ENCODE measurements around the gene ITPR2.

ITPR2 gene

DNA sequence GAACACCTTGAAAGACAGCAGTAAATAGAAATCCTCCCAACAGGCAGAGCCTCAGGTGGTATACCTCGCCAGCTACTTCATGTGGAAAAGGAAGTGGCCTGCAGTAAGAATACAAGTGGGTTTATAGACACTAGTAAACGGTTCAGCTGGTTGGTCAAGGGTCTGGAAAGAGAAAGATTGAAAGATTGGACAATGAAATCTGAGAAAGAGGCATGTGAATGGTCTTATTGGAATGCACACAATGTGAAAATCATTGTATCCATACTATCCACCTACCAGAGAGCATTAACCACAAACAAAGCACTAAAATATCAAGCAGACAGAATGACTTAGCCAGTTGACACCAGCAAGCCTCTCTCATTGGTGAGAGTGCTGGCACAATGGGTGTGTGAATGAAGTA, 539.4 kb downstream of the ITPR2 start:
- DNase-seq (ENCODE audit: low read depth), result no peak

DNA sequence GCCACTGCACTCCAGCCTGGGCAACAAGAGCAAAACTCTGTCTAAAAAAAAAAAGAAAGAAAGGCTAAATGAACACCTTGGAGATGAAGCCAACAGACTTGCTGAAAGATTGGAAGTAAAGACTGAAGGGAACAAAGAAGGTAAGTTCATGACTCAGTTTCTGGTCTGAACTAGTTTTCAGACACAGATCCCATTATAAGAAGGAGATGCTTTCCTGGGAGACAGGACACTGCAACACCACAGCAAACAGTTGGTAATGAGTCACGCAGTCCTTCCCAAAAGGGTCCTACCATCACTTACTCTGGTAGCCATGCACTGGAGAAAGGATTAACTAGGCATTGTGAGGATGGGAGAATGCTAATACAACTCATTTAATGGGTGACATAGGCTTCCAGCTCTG, 540.4 kb downstream of the ITPR2 start:
- DNase-seq (ENCODE audit: low read depth), result no peak

DNA sequence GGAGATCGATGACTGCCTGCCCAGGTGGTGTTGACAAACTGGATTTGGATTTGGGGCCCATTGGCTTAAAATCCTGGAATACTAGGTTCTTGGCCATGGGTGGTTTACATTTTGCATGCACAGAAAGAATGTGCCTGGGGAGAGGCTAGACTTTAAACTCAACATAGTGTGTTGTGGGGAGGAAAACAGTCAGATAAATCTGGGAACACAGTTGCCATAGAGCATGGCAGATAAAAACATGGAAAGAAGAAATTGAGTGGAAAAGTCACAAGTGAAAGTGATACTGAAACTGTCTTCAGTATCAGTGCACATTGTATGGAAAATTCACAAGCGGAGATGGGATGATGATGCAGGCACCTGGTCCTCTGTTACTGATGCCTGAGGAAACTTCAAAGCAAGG, 542.4 kb downstream of the ITPR2 start:
- DNase-seq (ENCODE audit: low read depth), result no peak

DNA sequence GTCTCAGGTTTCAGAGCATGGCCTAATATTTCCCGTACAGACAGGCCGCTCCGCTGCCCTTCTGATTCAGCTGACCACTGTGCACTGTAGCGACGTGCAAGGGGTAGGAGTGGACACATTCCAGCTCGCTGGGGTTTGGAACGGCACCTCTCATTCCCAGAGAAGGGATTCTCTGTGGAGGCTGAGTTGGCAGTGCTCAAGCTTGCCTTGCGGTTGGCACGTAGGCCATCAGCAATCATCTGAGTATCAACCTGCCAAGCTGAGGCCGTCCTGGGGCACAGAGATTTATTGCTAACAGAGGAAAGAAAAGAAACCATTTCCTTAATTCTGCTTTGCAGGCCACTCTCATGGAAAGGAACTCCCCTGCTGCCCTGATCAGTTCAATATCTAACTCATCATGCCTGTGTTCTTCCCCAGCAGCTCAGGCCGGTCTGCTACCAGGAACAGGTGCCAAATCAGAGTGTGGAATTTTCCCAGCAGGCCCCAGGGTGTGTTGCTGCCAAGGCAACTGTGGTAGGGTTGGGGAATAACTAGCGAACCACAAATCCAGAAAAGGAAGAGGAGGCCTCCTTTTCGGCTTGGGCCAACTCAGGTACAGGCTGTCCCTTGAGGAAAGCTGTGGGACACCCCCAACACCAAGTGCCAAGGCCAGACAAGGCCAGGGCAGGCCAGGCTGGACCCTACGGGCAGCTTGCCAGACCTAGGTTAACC, 545.2 kb downstream of the ITPR2 start:
- DNase-seq (ENCODE audit: low read depth), result no peak
